ENCODE results near the gene INPP5A.

The INPP5A gene

GRCh38 chr10:132536241-132536876, 1.2 kb upstream of the INPP5A start:
- DNase-seq: peak; percentile 63

GRCh38 chr10:132536877-132537683, 507 bp upstream of the INPP5A start:
- DNase-seq: peak; percentile 100

- DNase-seq: peak; percentile 66
These were observed 623 bp downstream of the INPP5A start for GRCh38 chr10:132538031-132538789.

- DNase-seq: peak; percentile 56
These were observed 1.3 kb downstream of the INPP5A start for GRCh38 chr10:132538790-132539421.

GRCh38 chr10:132539431-132539839, 1.8 kb downstream of the INPP5A start:
- DNase-seq: peak; percentile 74

GRCh38 chr10:132539894-132540293, 2.3 kb downstream of the INPP5A start:
- DNase-seq: peak; percentile 50

GRCh38 chr10:132540456-132540855, 2.9 kb downstream of the INPP5A start:
- DNase-seq: peak; percentile 58

- peak; percentile 50 for DNase-seq
These were observed 3.5 kb downstream of the INPP5A start for GRCh38 chr10:132541129-132541528.

GRCh38 chr10:132541601-132542011, 4.0 kb downstream of the INPP5A start:
- peak; percentile 58 for DNase-seq

- peak; percentile 62 for DNase-seq
These were observed 4.6 kb downstream of the INPP5A start for GRCh38 chr10:132542086-132542775.

GRCh38 chr10:132542819-132543218, 5.2 kb downstream of the INPP5A start:
- no peak for DNase-seq

GRCh38 chr10:132543916-132544743, 6.5 kb downstream of the INPP5A start:
- peak; percentile 71 for DNase-seq

GRCh38 chr10:132544744-132545658, 7.4 kb downstream of the INPP5A start:
- no peak for DNase-seq

- no peak for DNase-seq
These were observed 8.2 kb downstream of the INPP5A start for GRCh38 chr10:132545659-132546367.

GRCh38 chr10:132546567-132547420, 9.2 kb downstream of the INPP5A start:
- peak; percentile 62 for DNase-seq

- peak; percentile 70 for DNase-seq
These were observed 9.9 kb downstream of the INPP5A start for GRCh38 chr10:132547421-132547861.

- no peak for DNase-seq
These were observed 10.7 kb downstream of the INPP5A start for GRCh38 chr10:132548106-132548823.

GRCh38 chr10:132548869-132549268, 11.3 kb downstream of the INPP5A start:
- DNase-seq: no peak
